ENCODE results near the gene FCHSD2. TPM values are rescaled to one million over a fixed set of nuclear protein-coding genes. Genes with fewer than 3 reads are reported as not detected.

FCHSD2 gene
- total and polyA plus RNA-seq, 2 of the 13 experiments (the other 11 are each of a cell fraction or from before 2014, with no cell fraction given): 20.5 to 24.8 TPM

DNA sequence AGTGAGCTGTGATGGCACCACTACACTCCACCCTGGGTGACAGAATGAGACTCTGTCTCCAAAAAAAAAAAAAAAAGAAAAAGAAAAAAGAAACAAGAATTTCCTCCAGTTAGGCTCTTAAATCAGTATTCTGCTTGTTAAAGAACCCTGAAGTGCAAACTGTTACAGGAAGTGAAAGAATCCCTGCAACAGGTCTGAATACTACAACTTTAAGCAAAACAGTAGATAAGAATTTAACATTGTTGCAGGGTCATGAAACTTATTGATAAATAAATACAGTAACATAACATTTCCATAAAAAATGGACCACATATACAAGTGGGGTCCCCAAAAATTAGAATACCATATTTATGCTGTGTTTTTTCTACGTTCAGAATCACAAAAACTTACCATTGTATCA, 35.8 kb downstream of the FCHSD2 start:
- no peaks in the 10 kb centered on the region for H4K20me1 ChIP-seq (ENCODE audit: insufficient read depth, low read length)
- CTCF ChIA-PET (ENCODE audit: low intra/inter-chr PET ratio, low total read pairs): no interaction called here
- in situ Hi-C loops (cut with HindIII; ENCODE audit: extremely low pct_ligation_motif_present, low pct_unique_long_range_greater_than_20kb) (no loop called here), intact Hi-C loops (cut with micrococcal nuclease; ENCODE audit: unreplicated experiment) (no loop called here)
- 96% methylated on average over 1 of the region's 1 CpG for WGBS (ENCODE audit: low lambda C conversion rate)
- no peaks in the 10 kb centered on the region for H3K27me3 ChIP-seq (ENCODE audit: control insufficient read depth in 1 of 2, insufficient read depth in 2 of 2, low read length in 2 of 2)
- no peak overlapping the region for H2AFZ ChIP-seq (ENCODE audit: low read length)
- FAIRE-seq (no peak), ATAC-seq (no peak), DNase-seq (ENCODE audit: low spot score) (no peak)
- peaks cover 0 to 9% of the 10 kb centered on the region in 2 experiments; a peak in 1 of 5 replicates for H3K36me3 ChIP-seq (replicated peaks in 1 of 2; ENCODE audit: control insufficient read depth in 1 of 2, insufficient read depth in 2 of 2, low read length in 2 of 2)
- H3K79me2 ChIP-seq (ENCODE audit: insufficient read depth, low read length): peaks cover 39% of the 10 kb centered on the region
- BruUV-seq (replicated peaks): no TSS peak
- no peak overlapping the region for H3K4me2 ChIP-seq (ENCODE audit: low read depth, low read length)
- POLR2A ChIA-PET: interaction anchor here (1.0 kb wide), 1 partner anchor 36 kb away, joined by 3 read pairs; the partner anchor contains the start of gene FCHSD2
- no peak overlapping the region for H3K9ac ChIP-seq (ENCODE audit: insufficient read depth, low read depth, low read length)
- no peak overlapping the region for H3K27ac ChIP-seq (ENCODE audit: extremely low read length, insufficient read depth, low read length)
- H3K4me1 ChIP-seq (ENCODE audit: insufficient read depth, low read length): no peaks in the 10 kb centered on the region
- H3K4me3 ChIP-seq (replicated peaks in 1 of 3; ENCODE audit: insufficient read depth in 1 of 3, low read depth in 2 of 3, low read length in 3 of 3): no peak overlapping the region
- H3K9me3 ChIP-seq (ENCODE audit: low read length): 0 out of 2 replicates have a peak, but pooled peaks cover 7% of the 10 kb centered on the region
- TF ChIP-seq ZNF224 (CRISPR knock-in tag; IDR thresholded peaks at IDR 0.05): no peak
- TF ChIP-seq, protein P1, sequence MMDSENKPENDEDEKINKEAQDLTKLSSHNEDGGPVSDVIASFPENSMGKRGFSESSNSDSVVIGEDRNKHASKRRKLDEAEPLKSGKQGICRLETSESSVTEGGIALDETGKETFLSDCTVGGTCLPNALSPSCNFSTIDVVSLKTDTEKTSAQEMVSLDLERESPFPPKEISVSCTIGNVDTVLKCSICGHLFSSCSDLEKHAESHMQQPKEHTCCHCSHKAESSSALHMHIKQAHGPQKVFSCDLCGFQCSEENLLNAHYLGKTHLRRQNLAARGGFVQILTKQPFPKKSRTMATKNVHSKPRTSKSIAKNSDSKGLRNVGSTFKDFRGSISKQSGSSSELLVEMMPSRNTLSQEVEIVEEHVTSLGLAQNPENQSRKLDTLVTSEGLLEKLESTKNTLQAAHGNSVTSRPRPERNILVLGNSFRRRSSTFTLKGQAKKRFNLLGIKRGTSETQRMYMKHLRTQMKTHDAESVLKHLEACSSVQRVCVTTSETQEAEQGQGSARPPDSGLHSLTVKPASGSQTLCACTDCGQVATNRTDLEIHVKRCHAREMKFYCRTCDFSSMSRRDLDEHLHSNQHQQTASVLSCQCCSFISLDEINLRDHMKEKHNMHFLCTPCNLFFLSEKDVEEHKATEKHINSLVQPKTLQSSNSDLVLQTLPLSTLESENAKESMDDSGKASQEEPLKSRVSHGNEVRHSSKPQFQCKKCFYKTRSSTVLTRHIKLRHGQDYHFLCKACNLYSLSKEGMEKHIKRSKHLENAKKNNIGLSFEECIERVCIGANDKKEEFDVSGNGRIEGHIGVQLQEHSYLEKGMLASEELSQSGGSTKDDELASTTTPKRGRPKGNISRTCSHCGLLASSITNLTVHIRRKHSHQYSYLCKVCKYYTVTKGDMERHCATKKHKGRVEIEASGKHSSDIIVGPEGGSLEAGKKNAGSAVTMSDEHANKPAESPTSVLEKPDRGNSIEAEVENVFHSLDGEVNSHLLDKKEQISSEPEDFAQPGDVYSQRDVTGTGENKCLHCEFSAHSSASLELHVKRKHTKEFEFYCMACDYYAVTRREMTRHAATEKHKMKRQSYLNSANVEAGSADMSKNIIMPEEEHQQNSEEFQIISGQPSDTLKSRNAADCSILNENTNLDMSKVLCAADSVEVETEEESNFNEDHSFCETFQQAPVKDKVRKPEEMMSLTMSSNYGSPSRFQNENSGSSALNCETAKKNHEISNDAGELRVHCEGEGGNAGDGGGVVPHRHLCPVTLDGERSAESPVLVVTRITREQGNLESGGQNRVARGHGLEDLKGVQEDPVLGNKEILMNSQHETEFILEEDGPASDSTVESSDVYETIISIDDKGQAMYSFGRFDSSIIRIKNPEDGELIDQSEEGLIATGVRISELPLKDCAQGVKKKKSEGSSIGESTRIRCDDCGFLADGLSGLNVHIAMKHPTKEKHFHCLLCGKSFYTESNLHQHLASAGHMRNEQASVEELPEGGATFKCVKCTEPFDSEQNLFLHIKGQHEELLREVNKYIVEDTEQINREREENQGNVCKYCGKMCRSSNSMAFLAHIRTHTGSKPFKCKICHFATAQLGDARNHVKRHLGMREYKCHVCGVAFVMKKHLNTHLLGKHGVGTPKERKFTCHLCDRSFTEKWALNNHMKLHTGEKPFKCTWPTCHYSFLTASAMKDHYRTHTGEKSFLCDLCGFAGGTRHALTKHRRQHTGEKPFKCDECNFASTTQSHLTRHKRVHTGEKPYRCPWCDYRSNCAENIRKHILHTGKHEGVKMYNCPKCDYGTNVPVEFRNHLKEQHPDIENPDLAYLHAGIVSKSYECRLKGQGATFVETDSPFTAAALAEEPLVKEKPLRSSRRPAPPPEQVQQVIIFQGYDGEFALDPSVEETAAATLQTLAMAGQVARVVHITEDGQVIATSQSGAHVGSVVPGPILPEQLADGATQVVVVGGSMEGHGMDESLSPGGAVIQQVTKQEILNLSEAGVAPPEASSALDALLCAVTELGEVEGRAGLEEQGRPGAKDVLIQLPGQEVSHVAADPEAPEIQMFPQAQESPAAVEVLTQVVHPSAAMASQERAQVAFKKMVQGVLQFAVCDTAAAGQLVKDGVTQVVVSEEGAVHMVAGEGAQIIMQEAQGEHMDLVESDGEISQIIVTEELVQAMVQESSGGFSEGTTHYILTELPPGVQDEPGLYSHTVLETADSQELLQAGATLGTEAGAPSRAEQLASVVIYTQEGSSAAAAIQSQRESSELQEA (CRISPR knock-in tag; IDR thresholded peaks at IDR 0.05; ENCODE audit: not compliant biosample characterization): no peak
- TF ChIP-seq, protein P2, sequence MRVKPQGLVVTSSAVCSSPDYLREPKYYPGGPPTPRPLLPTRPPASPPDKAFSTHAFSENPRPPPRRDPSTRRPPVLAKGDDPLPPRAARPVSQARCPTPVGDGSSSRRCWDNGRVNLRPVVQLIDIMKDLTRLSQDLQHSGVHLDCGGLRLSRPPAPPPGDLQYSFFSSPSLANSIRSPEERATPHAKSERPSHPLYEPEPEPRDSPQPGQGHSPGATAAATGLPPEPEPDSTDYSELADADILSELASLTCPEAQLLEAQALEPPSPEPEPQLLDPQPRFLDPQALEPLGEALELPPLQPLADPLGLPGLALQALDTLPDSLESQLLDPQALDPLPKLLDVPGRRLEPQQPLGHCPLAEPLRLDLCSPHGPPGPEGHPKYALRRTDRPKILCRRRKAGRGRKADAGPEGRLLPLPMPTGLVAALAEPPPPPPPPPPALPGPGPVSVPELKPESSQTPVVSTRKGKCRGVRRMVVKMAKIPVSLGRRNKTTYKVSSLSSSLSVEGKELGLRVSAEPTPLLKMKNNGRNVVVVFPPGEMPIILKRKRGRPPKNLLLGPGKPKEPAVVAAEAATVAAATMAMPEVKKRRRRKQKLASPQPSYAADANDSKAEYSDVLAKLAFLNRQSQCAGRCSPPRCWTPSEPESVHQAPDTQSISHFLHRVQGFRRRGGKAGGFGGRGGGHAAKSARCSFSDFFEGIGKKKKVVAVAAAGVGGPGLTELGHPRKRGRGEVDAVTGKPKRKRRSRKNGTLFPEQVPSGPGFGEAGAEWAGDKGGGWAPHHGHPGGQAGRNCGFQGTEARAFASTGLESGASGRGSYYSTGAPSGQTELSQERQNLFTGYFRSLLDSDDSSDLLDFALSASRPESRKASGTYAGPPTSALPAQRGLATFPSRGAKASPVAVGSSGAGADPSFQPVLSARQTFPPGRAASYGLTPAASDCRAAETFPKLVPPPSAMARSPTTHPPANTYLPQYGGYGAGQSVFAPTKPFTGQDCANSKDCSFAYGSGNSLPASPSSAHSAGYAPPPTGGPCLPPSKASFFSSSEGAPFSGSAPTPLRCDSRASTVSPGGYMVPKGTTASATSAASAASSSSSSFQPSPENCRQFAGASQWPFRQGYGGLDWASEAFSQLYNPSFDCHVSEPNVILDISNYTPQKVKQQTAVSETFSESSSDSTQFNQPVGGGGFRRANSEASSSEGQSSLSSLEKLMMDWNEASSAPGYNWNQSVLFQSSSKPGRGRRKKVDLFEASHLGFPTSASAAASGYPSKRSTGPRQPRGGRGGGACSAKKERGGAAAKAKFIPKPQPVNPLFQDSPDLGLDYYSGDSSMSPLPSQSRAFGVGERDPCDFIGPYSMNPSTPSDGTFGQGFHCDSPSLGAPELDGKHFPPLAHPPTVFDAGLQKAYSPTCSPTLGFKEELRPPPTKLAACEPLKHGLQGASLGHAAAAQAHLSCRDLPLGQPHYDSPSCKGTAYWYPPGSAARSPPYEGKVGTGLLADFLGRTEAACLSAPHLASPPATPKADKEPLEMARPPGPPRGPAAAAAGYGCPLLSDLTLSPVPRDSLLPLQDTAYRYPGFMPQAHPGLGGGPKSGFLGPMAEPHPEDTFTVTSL (CRISPR knock-in tag; IDR thresholded peaks at IDR 0.05; ENCODE audit: borderline replicate concordance): no peak
- no peak for TF ChIP-seq ZNF850 (CRISPR knock-in tag; conservative IDR thresholded peaks at IDR 0.05)
- no peak for TF ChIP-seq ZNF670 (CRISPR knock-in tag; IDR thresholded peaks at IDR 0.05; ENCODE audit: borderline replicate concordance)
- TF ChIP-seq GFI1 (CRISPR knock-in tag; IDR thresholded peaks at IDR 0.05; ENCODE audit: borderline replicate concordance): no peak
- TF ChIP-seq, protein P3, sequence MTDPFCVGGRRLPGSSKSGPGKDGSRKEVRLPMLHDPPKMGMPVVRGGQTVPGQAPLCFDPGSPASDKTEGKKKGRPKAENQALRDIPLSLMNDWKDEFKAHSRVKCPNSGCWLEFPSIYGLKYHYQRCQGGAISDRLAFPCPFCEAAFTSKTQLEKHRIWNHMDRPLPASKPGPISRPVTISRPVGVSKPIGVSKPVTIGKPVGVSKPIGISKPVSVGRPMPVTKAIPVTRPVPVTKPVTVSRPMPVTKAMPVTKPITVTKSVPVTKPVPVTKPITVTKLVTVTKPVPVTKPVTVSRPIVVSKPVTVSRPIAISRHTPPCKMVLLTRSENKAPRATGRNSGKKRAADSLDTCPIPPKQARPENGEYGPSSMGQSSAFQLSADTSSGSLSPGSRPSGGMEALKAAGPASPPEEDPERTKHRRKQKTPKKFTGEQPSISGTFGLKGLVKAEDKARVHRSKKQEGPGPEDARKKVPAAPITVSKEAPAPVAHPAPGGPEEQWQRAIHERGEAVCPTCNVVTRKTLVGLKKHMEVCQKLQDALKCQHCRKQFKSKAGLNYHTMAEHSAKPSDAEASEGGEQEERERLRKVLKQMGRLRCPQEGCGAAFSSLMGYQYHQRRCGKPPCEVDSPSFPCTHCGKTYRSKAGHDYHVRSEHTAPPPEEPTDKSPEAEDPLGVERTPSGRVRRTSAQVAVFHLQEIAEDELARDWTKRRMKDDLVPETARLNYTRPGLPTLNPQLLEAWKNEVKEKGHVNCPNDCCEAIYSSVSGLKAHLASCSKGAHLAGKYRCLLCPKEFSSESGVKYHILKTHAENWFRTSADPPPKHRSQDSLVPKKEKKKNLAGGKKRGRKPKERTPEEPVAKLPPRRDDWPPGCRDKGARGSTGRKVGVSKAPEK (CRISPR knock-in tag; IDR thresholded peaks at IDR 0.05; ENCODE audit: borderline replicate concordance): no peak
